AG04450 (cell line): ENCODE results near the gene ACIN1. TPM values are rescaled to one million over a fixed set of nuclear protein-coding genes. Genes with fewer than 3 reads are reported as not detected.

Source experiments
- CTCF ChIA-PET: fragments of 300-600, 350-600 bp; formaldehyde crosslinking; extraction: SDS; loops from one replicate; lab custom pipeline; 2022; ENCODE audit warnings: antibody characterized with exemption, inconsistent platforms; lab: Charles Lee
- POLR2A ChIA-PET: fragments of 350-600 bp; formaldehyde crosslinking; extraction: SDS; loops from one replicate; lab custom pipeline; 2021; ENCODE audit warnings: antibody characterized with exemption, inconsistent platforms; lab: Yijun Ruan, JAX
- DNase-seq: peaks from one replicate; pipeline ENCODE4 v3.0.0-alpha.2; 2011; ENCODE audit warnings: low read depth, low spot score
- H3K27ac ChIP-seq: one replicate; pipeline ENCODE4 v1.5.1; 2012; ENCODE audit warnings: low read depth, low read length, control low read depth
- H3K27me3 ChIP-seq: one replicate; pipeline ENCODE4 v1.6.0; 2012; ENCODE audit warnings: low read length; ENCODE audit not compliant: control insufficient read depth, insufficient read depth
- H3K4me3 ChIP-seq: 2 replicates; pipeline ENCODE4 v1.5.1; 2011; ENCODE audit warnings: mild to moderate bottlenecking, low read depth, low read length, control low read depth
- H3K9me3 ChIP-seq: 2 replicates; pipeline ENCODE4 v1.5.1; 2012; ENCODE audit warnings: low read length; ENCODE audit not compliant: control insufficient read depth, insufficient read depth
- polyA plus RNA-seq: library from polyadenylated mRNA; depleted of rRNA; stranded (reverse); fragments of >200 nt; gene quantifications from 2 replicates; pipeline ENCODE4 v1.2.3, GENCODE V29; 2011
- TF ChIP-seq, protein P1 (sequence below): IDR thresholded peaks from 2 replicates; pipeline ENCODE4 v1.5.1; 2011; ENCODE audit warnings: low read depth, low read length, control low read depth, inconsistent platforms

The ACIN1 gene
- polyA plus RNA-seq, 1 experiment = 173 TPM

DNA sequence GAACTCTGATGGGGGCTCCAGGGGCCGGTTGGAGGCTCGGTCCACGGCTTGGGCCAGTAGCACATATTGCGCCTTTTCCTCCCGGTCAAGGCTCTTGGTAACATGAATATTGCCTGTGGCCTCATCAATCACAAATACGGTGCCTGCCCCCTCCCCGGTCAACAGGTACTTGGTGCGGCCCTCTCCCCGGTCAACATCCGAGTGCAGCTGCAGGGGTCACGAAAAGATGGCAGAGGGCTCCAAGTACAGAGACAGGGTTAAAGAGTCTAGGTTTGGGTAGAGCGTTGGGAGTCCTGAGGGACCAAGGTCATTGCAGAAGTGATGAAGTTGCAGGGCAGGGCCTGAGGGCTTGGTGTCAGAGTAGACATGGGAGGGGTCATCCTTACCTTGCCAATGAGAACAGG, 39.8 kb downstream of the ACIN1 start:
- Histone ChIP-seq H3K9me3 (no peaks in the 10 kb centered on the region), H3K4me3 (no peak overlapping the region), H3K27ac (no peak overlapping the region), H3K27me3 (no peaks in the 10 kb centered on the region)
- DNase-seq = no peak
- CTCF ChIA-PET = interaction anchor here (0.5 to 12.0 kb wide), 17 partner anchors 8 to 173 kb away, joined by 3 to 262 read pairs (median 4); no protein-coding TSS in a partner anchor
- TF ChIP-seq, protein P1, sequence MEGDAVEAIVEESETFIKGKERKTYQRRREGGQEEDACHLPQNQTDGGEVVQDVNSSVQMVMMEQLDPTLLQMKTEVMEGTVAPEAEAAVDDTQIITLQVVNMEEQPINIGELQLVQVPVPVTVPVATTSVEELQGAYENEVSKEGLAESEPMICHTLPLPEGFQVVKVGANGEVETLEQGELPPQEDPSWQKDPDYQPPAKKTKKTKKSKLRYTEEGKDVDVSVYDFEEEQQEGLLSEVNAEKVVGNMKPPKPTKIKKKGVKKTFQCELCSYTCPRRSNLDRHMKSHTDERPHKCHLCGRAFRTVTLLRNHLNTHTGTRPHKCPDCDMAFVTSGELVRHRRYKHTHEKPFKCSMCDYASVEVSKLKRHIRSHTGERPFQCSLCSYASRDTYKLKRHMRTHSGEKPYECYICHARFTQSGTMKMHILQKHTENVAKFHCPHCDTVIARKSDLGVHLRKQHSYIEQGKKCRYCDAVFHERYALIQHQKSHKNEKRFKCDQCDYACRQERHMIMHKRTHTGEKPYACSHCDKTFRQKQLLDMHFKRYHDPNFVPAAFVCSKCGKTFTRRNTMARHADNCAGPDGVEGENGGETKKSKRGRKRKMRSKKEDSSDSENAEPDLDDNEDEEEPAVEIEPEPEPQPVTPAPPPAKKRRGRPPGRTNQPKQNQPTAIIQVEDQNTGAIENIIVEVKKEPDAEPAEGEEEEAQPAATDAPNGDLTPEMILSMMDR = no peak
- POLR2A ChIA-PET = interaction anchor here (0.6 kb wide), 1 partner anchor 90 kb away, joined by 5 read pairs; no protein-coding TSS in a partner anchor

DNA sequence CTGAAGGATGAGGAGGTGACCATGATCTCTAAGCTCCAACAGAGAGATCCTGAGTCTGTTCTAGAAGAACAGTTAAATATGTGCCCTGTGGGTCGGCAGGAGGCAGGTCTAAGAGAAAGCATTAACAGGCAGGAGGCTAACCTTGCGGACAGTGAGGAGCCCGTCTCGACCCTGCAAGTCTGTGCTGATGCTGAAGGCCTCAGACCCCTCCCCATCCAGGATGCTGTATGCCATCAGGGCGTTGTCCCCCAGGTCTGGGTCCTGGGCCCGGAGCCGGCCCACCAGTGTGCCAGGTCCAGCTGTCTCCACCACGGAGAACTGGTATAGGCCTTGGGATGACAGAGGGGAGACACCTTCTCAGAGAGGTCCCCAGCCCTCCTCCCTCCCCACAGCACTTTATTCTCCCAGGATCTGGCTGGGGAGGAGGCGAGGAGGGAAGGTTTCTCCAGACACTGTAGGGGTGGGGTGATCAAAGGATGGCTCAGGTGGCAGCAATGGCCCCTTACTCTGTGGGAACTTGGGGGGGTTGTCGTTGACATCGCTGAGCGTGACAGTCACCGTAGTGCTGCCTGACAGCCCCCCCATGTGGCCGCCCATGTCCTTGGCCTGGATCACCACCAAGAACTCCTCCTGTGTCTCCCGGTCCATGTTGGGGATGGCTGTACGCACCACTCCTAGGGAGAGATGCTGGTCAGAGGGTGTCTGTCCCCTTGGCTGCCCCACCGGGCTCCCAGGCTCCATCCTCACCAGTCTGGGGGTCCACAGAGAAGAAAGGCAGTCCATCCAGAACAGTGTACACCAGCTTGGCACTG, 40.7 kb downstream of the ACIN1 start:
- no peak for DNase-seq
- POLR2A ChIA-PET = no interaction called here

GRCh38 chr14:23053426-23053825, 41.5 kb downstream of the ACIN1 start:
- ChIA-PET POLR2A (no interaction called here), CTCF (interaction anchor here (12.0 kb wide), 1 partner anchor 67 kb away, joined by 262 read pairs; no protein-coding TSS in a partner anchor)
- Histone ChIP-seq H3K27me3 (no peaks in the 10 kb centered on the region), H3K9me3 (peaks cover under 1% of the 10 kb centered on the region; the same call in 1 of the 2 replicates), H3K27ac (no peak overlapping the region), H3K4me3 (no peak overlapping the region)
- DNase-seq = no peak
- TF ChIP-seq, protein P1 = no peak

More for the DNA sequence above, 40.7 kb downstream of the ACIN1 start:
- no peak overlapping the region for H3K27ac ChIP-seq
- H3K9me3 ChIP-seq = no peaks in the 10 kb centered on the region
- CTCF ChIA-PET = interaction anchor here (1.4 to 12.0 kb wide), 3 partner anchors 14 to 67 kb away, joined by 7 to 262 read pairs (median 21); no protein-coding TSS in a partner anchor
- no peaks in the 10 kb centered on the region for H3K27me3 ChIP-seq
- H3K4me3 ChIP-seq = no peak overlapping the region
- TF ChIP-seq, protein P1 = no peak

DNA sequence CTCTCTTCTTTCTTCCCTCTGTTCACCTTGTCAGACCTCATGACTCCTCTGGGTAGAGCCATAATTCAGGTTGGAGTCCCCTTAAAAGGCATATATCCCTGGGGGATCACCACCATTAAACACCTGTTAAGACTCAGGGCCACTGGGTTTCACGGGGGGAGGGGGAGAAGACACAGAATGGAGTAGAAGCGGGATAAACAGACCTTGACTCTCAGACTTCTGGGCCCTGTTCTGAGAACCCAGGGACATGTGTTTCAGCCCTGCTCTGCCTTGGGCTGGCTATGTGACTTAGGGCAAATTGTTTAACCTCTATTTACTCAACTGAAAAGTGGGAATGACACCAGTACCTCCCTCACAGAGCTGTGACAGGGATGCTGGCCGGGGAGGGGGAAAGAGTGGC, 42.3 kb downstream of the ACIN1 start:
- Histone ChIP-seq H3K27ac (no peak overlapping the region), H3K27me3 (no peaks in the 10 kb centered on the region), H3K4me3 (no peak overlapping the region), H3K9me3 (peaks cover 3% of the 10 kb centered on the region; the same call in 1 of the 2 replicates)
- TF ChIP-seq, protein P1 = no peak
- CTCF ChIA-PET = interaction anchor here (2.4 to 12.0 kb wide), 2 partner anchors 16 to 66 kb away, joined by 9 to 262 read pairs; no protein-coding TSS in a partner anchor
- POLR2A ChIA-PET = interaction anchor here (0.6 to 1.1 kb wide), 2 partner anchors 23 to 46 kb away, joined by 3 read pairs; no protein-coding TSS in a partner anchor
- DNase-seq = no peak

GRCh38 chr14:23052182-23052623, 42.7 kb downstream of the ACIN1 start:
- H3K27ac ChIP-seq = no peak overlapping the region
- TF ChIP-seq, protein P1 = no peak
- no peak for DNase-seq
- ChIA-PET CTCF (interaction anchor here (2.4 to 12.0 kb wide), 2 partner anchors 17 to 65 kb away, joined by 9 to 262 read pairs; no protein-coding TSS in a partner anchor), POLR2A (interaction anchor here (0.6 to 1.1 kb wide), 2 partner anchors 22 to 45 kb away, joined by 3 read pairs; no protein-coding TSS in a partner anchor)
- no peak overlapping the region for H3K4me3 ChIP-seq
- H3K9me3 ChIP-seq = peaks cover 3% of the 10 kb centered on the region; the same call in 1 of the 2 replicates
- H3K27me3 ChIP-seq = no peaks in the 10 kb centered on the region
